PFSK-1 (cell line): ENCODE measurements around the gene UIMC1.

Experiments
- FOXP2 ChIP-seq: optimal IDR thresholded peaks from 2 replicates; pipeline ENCODE3; 2011; ENCODE audit warnings: borderline replicate concordance, control low read depth, inconsistent platforms; ENCODE audit not compliant: insufficient read depth; ENCODE audit errors: extremely low read length, extremely low read depth
- POLR2AphosphoS5 ChIP-seq: IDR thresholded peaks from 2 replicates; pipeline ENCODE4 v1.6.1; 2012; ENCODE audit warnings: low read depth, mild to moderate bottlenecking, control low read depth, low read length, moderate library complexity
- SIN3A ChIP-seq: IDR thresholded peaks from 2 replicates; pipeline ENCODE4 v1.6.1; 2012; ENCODE audit warnings: mild to moderate bottlenecking, low read length, moderate library complexity, borderline replicate concordance; ENCODE audit not compliant: insufficient read depth
- TAF1 ChIP-seq: IDR thresholded peaks from 2 replicates; pipeline ENCODE4 v1.6.1; 2012; ENCODE audit warnings: low read length, control low read depth, borderline replicate concordance; ENCODE audit not compliant: insufficient read depth
- TF ChIP-seq, protein P1 (sequence below), 2 experiments: IDR thresholded peaks; 2 replicates each; pipeline versions ENCODE4 v1.6.1 to v1.8.0; 2011 to 2012; ENCODE audit warnings: low read depth in 2 of 2, low read length in 2 of 2, control low read depth in 1 of 2, inconsistent platforms in 1 of 2, mild to moderate bottlenecking in 1 of 2, moderate library complexity in 1 of 2; ENCODE audit not compliant: insufficient read depth in 1 of 2

UIMC1 gene

DNA sequence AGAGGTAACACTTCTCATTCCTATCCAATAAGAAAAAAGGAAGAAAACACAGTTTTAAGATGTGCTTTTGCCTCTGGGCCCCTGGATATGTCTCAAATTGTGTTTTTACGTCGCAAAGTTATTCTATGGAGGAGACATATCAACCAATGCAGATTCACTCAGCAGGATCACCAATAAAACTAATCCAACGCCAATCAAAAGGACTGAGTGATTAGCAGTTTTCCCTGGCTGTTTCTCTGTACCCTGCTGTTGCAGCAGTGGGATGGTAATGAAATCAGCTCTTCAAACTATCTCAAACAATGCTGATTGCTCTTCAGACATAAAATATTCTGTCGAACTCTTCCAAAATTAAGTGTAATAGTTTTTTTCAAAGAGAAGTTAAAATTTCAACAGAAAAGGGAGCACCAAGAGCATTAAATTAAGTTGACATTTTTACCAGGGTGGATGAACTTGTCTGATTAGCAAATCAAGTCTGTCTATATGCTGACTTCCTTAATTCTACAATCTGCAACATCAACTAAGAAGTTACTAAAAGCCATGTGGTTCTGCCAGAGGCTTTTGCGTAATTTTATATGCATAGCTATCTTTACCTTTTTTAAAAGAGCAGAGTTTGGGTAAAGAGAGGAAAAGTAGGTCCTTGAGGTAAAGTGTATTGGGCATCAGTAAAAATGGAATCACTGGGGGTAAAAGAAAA is 97.8 kb downstream of the UIMC1 start:
- TF ChIP-seq TAF1 (no peak), POLR2AphosphoS5 (no peak), SIN3A (no peak), FOXP2 (no peak)
- TF ChIP-seq, protein P1, sequence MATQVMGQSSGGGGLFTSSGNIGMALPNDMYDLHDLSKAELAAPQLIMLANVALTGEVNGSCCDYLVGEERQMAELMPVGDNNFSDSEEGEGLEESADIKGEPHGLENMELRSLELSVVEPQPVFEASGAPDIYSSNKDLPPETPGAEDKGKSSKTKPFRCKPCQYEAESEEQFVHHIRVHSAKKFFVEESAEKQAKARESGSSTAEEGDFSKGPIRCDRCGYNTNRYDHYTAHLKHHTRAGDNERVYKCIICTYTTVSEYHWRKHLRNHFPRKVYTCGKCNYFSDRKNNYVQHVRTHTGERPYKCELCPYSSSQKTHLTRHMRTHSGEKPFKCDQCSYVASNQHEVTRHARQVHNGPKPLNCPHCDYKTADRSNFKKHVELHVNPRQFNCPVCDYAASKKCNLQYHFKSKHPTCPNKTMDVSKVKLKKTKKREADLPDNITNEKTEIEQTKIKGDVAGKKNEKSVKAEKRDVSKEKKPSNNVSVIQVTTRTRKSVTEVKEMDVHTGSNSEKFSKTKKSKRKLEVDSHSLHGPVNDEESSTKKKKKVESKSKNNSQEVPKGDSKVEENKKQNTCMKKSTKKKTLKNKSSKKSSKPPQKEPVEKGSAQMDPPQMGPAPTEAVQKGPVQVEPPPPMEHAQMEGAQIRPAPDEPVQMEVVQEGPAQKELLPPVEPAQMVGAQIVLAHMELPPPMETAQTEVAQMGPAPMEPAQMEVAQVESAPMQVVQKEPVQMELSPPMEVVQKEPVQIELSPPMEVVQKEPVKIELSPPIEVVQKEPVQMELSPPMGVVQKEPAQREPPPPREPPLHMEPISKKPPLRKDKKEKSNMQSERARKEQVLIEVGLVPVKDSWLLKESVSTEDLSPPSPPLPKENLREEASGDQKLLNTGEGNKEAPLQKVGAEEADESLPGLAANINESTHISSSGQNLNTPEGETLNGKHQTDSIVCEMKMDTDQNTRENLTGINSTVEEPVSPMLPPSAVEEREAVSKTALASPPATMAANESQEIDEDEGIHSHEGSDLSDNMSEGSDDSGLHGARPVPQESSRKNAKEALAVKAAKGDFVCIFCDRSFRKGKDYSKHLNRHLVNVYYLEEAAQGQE (IDR thresholded peaks at IDR 0.05; ENCODE audit: insufficient read depth in 1 of 2, low read depth in 2 of 2, low read length in 2 of 2) = no peak

DNA sequence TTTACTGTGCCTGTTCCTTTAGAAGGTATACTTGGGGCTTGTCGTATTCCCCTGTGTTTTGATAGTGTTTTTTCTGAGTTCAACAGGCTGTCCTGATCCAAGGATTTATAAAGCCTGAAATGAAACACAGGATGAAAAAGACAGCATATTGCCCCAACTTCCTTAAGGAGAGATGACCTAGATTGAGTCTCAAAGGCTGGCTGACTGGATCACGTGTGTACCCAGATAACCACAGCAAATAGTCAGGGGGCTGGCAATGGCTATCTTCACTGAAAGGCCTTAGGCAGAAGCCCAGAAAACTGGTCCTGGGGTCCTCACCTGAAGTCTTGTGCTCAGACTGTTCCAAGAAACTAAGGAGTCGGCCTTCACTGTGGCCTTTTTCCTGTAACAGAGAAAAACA is 99.8 kb downstream of the UIMC1 start:
- TF ChIP-seq POLR2AphosphoS5 = no peak

DNA sequence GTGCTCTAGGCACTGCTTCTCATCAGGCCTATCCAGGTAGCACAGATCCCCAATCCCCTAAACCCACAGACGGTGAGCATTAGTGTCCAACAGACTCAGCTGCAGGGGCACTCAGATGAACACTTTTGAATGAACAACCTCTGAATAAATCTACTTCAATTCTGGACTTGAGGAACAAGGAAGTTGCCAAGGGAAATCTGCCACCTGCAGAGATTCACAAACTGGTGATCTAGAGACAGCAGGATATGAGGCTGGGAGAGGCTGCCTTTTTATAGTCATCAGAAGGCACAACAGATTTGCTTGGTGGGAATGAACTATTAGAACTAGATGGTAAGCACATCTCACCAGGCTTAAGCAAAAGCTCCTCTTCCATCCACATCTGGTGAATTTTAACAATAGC is 100.5 kb downstream of the UIMC1 start:
- TF ChIP-seq SIN3A (no peak), FOXP2 (no peak), TAF1 (no peak), POLR2AphosphoS5 (no peak)
- TF ChIP-seq, protein P1 (IDR thresholded peaks at IDR 0.05; ENCODE audit: insufficient read depth in 1 of 2, low read depth in 2 of 2, low read length in 2 of 2) = no peak

DNA sequence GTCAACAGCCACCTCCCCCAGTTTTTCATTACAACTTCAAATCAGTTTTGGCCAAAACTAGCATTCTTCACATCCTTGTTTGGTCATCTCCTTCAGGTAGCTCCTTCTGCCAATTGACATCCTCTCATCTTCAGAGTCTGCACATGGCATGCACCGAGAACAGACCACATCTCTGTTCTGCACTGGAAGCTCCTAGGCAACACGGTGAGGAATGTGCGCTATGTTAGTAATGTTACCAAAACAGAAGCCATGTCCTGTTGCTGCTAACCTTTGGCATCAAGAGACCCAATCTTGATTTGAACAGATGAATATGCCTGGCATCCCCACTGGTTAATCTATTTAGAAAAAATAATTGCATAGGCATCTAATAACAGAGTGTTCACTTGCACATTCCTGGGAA is 102.3 kb downstream of the UIMC1 start:
- TF ChIP-seq, protein P1 (IDR thresholded peaks at IDR 0.05; ENCODE audit: insufficient read depth in 1 of 2, low read depth in 2 of 2, low read length in 2 of 2) = no peak
- no peak for TF ChIP-seq SIN3A
- TF ChIP-seq FOXP2 = no peak
- no peak for TF ChIP-seq TAF1
- no peak for TF ChIP-seq POLR2AphosphoS5

DNA sequence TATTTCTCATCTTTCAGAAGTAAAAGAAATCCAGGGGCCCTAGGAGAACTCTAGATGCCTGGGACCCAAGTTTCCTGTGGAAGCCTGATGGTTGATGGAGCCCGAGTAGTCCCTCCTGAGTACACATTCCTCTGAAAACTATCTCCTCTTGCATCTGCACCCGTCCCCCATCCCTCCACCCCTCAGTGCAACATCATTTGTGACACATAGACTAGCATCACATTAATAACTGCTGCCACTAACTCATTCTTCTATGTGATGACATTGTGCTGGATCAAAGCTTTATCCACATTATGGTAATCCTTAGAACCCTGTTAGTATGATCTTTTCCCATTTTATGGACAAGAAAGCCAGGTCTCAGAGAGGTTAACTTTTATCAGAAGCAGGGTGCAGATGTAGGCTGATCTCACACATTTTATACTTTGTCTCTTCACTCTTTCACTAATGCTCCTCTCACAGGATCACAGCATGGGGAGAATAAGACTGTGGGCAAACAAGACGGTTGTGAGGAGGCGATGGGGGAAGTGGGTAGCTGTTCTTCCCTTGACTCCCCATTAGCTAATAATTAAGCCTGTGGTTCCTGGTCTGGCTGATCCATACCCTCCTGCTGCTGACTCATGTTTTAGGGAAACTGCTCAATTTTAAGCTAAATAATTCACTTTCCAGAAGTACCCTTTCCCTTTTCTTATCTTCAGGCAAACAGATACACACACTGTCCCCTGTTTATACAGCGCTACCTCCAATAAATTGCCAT is 103.5 kb downstream of the UIMC1 start:
- TF ChIP-seq POLR2AphosphoS5 (no peak), SIN3A (no peak), TAF1 (no peak), FOXP2 (no peak)
- TF ChIP-seq, protein P1 (IDR thresholded peaks at IDR 0.05; ENCODE audit: insufficient read depth in 1 of 2, low read depth in 2 of 2, low read length in 2 of 2) = no peak
